Stimulated activated effector memory CD8-positive, alpha-beta T cell treated with anti-CD3 and anti-CD28 coated beads, Interleukin-12 subunit alpha, Interleukin-12 subunit beta, amount 100 ng/mL, for 72 hours (primary cell): Measurements from ENCODE around the gene BBX.
"Not testable (repeated sequence)": the region's sequence is repeated elsewhere in the genome, so short reads cannot be mapped to it uniquely, and the experiment has no call there.

ENCODE experiments used
- ATAC-seq: fragments of 150-1000 bp; cut with Tn5 transposase; 2 replicates; pipeline ENCODE4 v1.10.0; 2021
- DNase-seq, 2 donors: peaks; one replicate each; pipeline ENCODE4 v3.0.0; 2021 to 2022; ENCODE audit warnings: low spot score in 2 of 2
- H3K27ac Mint-ChIP-seq: one replicate; pipeline ENCODE4 v1.8.0; 2022; ENCODE audit warnings: mild to moderate bottlenecking, mixed read lengths
- H3K36me3 Mint-ChIP-seq: one replicate; pipeline ENCODE4 v1.8.0; 2022; ENCODE audit warnings: mild to moderate bottlenecking, mixed read lengths
- H3K4me1 Mint-ChIP-seq: one replicate; pipeline ENCODE4 v1.8.0; 2022; ENCODE audit warnings: mixed read lengths
- H3K4me3 Mint-ChIP-seq: one replicate; pipeline ENCODE4 v1.8.0; 2022; ENCODE audit warnings: mild to moderate bottlenecking, mixed read lengths
- H3K9me3 Mint-ChIP-seq: one replicate; pipeline ENCODE4 v1.8.0; 2022; ENCODE audit warnings: mixed read lengths

The BBX gene

GRCh38 chr3:107819656-107820055 lies 296.9 kb downstream of the BBX start:
- Mint-ChIP-seq H3K9me3 (no peaks in the 10 kb centered on the region), H3K4me1 (no peaks in the 10 kb centered on the region), H3K4me3 (no peak overlapping the region), H3K36me3 (no peaks in the 10 kb centered on the region), H3K27ac (no peak overlapping the region)
- ATAC-seq (no peak), DNase-seq (no peak)

- no peak overlapping the region for H3K4me3 Mint-ChIP-seq
- no peaks in the 10 kb centered on the region for H3K4me1 Mint-ChIP-seq
- H3K27ac Mint-ChIP-seq = no peak overlapping the region
- no peaks in the 10 kb centered on the region for H3K36me3 Mint-ChIP-seq
- H3K9me3 Mint-ChIP-seq = no peaks in the 10 kb centered on the region
- DNase-seq (no peak), ATAC-seq (no peak)
Measured at GRCh38 chr3:107822308-107822707, 299.5 kb downstream of the BBX start.

- Mint-ChIP-seq H3K9me3 (no peaks in the 10 kb centered on the region), H3K4me3 (no peak overlapping the region), H3K4me1 (no peaks in the 10 kb centered on the region), H3K27ac (no peak overlapping the region), H3K36me3 (no peaks in the 10 kb centered on the region)
- DNase-seq = no peak
- no peak for ATAC-seq
Measured at GRCh38 chr3:107824822-107825371, 302.1 kb downstream of the BBX start.

GRCh38 chr3:107825556-107825955 lies 302.8 kb downstream of the BBX start:
- ATAC-seq = no peak

GRCh38 chr3:107826727-107827126 lies 304.0 kb downstream of the BBX start:
- DNase-seq (no peak), ATAC-seq (no peak)
- no peaks in the 10 kb centered on the region for H3K9me3 Mint-ChIP-seq
- H3K36me3 Mint-ChIP-seq = no peaks in the 10 kb centered on the region
- H3K4me3 Mint-ChIP-seq = no peak overlapping the region
- H3K27ac Mint-ChIP-seq = no peak overlapping the region
- H3K4me1 Mint-ChIP-seq = no peaks in the 10 kb centered on the region

More at GRCh38 chr3:107825556-107825955, 302.8 kb downstream of the BBX start:
- H3K9me3 Mint-ChIP-seq = no peaks in the 10 kb centered on the region
- no peak for DNase-seq
- no peaks in the 10 kb centered on the region for H3K36me3 Mint-ChIP-seq
- no peak overlapping the region for H3K4me3 Mint-ChIP-seq
- H3K4me1 Mint-ChIP-seq = no peaks in the 10 kb centered on the region
- H3K27ac Mint-ChIP-seq = no peak overlapping the region

- no peak overlapping the region for H3K27ac Mint-ChIP-seq
- H3K4me3 Mint-ChIP-seq = no peak overlapping the region
- no peaks in the 10 kb centered on the region for H3K9me3 Mint-ChIP-seq
- H3K4me1 Mint-ChIP-seq = no peaks in the 10 kb centered on the region
- H3K36me3 Mint-ChIP-seq = no peaks in the 10 kb centered on the region
- DNase-seq = no peak
- no peak for ATAC-seq
Measured at GRCh38 chr3:107829185-107829584, 306.4 kb downstream of the BBX start.

GRCh38 chr3:107831590-107831989 lies 308.8 kb downstream of the BBX start:
- Mint-ChIP-seq H3K4me1 (no peaks in the 10 kb centered on the region), H3K4me3 (no peak overlapping the region), H3K9me3 (no peaks in the 10 kb centered on the region), H3K36me3 (no peaks in the 10 kb centered on the region), H3K27ac (no peak overlapping the region)
- DNase-seq (no peak), ATAC-seq (no peak)

- DNase-seq (no peak), ATAC-seq (no peak)
- Mint-ChIP-seq H3K27ac (no peak overlapping the region), H3K36me3 (no peaks in the 10 kb centered on the region), H3K4me3 (no peak overlapping the region), H3K4me1 (no peaks in the 10 kb centered on the region), H3K9me3 (no peaks in the 10 kb centered on the region)
Measured at GRCh38 chr3:107833043-107833442, 310.3 kb downstream of the BBX start.

- no peaks in the 10 kb centered on the region for H3K9me3 Mint-ChIP-seq
- no peak for ATAC-seq
Measured at GRCh38 chr3:107833722-107834416, 311.1 kb downstream of the BBX start.

GRCh38 chr3:107835001-107835400 lies 312.2 kb downstream of the BBX start:
- H3K4me3 Mint-ChIP-seq, DNase-seq, H3K36me3 Mint-ChIP-seq, ATAC-seq, H3K9me3 Mint-ChIP-seq, H3K4me1 Mint-ChIP-seq, H3K27ac Mint-ChIP-seq: not testable (repeated sequence)

More at GRCh38 chr3:107833722-107834416, 311.1 kb downstream of the BBX start:
- Mint-ChIP-seq H3K27ac (no peak overlapping the region), H3K4me3 (no peak overlapping the region), H3K36me3 (no peaks in the 10 kb centered on the region), H3K4me1 (no peaks in the 10 kb centered on the region)
- DNase-seq = no peak

GRCh38 chr3:107837895-107838612 lies 315.3 kb downstream of the BBX start:
- H3K4me3 Mint-ChIP-seq = no peak overlapping the region
- peak overlapping the region; percentile 29 for H3K27ac Mint-ChIP-seq
- H3K9me3 Mint-ChIP-seq = no peaks in the 10 kb centered on the region
- H3K4me1 Mint-ChIP-seq = no peaks in the 10 kb centered on the region
- ATAC-seq = no peak
- DNase-seq = no peak
- H3K36me3 Mint-ChIP-seq = no peaks in the 10 kb centered on the region

- DNase-seq = no peak
- Mint-ChIP-seq H3K36me3 (no peaks in the 10 kb centered on the region), H3K9me3 (no peaks in the 10 kb centered on the region), H3K27ac (no peak overlapping the region), H3K4me3 (no peak overlapping the region), H3K4me1 (no peaks in the 10 kb centered on the region)
- ATAC-seq = no peak
Measured at GRCh38 chr3:107841831-107842230, 319.1 kb downstream of the BBX start.

GRCh38 chr3:107842940-107843339 lies 320.2 kb downstream of the BBX start:
- Mint-ChIP-seq H3K27ac (no peak overlapping the region), H3K36me3 (no peaks in the 10 kb centered on the region), H3K4me3 (no peak overlapping the region), H3K9me3 (no peaks in the 10 kb centered on the region), H3K4me1 (no peaks in the 10 kb centered on the region)
- DNase-seq (no peak), ATAC-seq (no peak)

- no peak for DNase-seq
- H3K27ac Mint-ChIP-seq = no peak overlapping the region
- no peak overlapping the region for H3K4me3 Mint-ChIP-seq
- no peaks in the 10 kb centered on the region for H3K36me3 Mint-ChIP-seq
- no peak for ATAC-seq
- no peaks in the 10 kb centered on the region for H3K9me3 Mint-ChIP-seq
- peaks cover 1% of the 10 kb centered on the region for H3K4me1 Mint-ChIP-seq
Measured at GRCh38 chr3:107845380-107846278, 322.9 kb downstream of the BBX start.

GRCh38 chr3:107846279-107846852 lies 323.6 kb downstream of the BBX start:
- peaks cover 3% of the 10 kb centered on the region for H3K9me3 Mint-ChIP-seq
- H3K36me3 Mint-ChIP-seq = no peaks in the 10 kb centered on the region
- peak; percentile 11 to 57 for DNase-seq
- no peak overlapping the region for H3K27ac Mint-ChIP-seq
- H3K4me1 Mint-ChIP-seq = peaks cover 5% of the 10 kb centered on the region
- ATAC-seq = peak; percentile 50
- no peak overlapping the region for H3K4me3 Mint-ChIP-seq
